Liver (tissue), 9 donors: ENCODE measurements around the gene CORO2B. TPM values are rescaled to one million over a fixed set of nuclear protein-coding genes. Genes with fewer than 3 reads are reported as not detected.

Source experiments
- DNase-seq: peaks from one replicate; pipeline ENCODE4 v3.0.0-alpha.2; 2017; ENCODE audit warnings: low spot score
- H3K27ac ChIP-seq, 2 donors: one replicate each; pipeline ENCODE4 v1.7.0; 2013; ENCODE audit warnings: inconsistent platforms in 2 of 2, low read length in 2 of 2, control low read depth in 1 of 2, low read depth in 1 of 2, mild to moderate bottlenecking in 1 of 2
- H3K27me3 ChIP-seq, 4 donors: one replicate each; pipeline versions ENCODE4 v1.6.1 to v1.7.0; 2013; ENCODE audit warnings: low read length in 3 of 4, inconsistent platforms in 1 of 4, mild to moderate bottlenecking in 1 of 4, moderate library complexity in 1 of 4; ENCODE audit not compliant: control insufficient read depth in 4 of 4, insufficient read depth in 4 of 4
- H3K36me3 ChIP-seq, 4 donors: one replicate each; pipeline versions ENCODE4 v1.6.1 to v1.7.0; 2013; ENCODE audit warnings: low read length in 3 of 4, mild to moderate bottlenecking in 3 of 4, low read depth in 1 of 4, moderate library complexity in 1 of 4; ENCODE audit not compliant: control insufficient read depth in 4 of 4, insufficient read depth in 3 of 4
- H3K4me1 ChIP-seq, 4 donors: one replicate each; pipeline versions ENCODE4 v1.6.1 to v1.7.0; 2013; ENCODE audit warnings: low read length in 3 of 4, mild to moderate bottlenecking in 3 of 4, moderate library complexity in 1 of 4; ENCODE audit not compliant: control insufficient read depth in 4 of 4, insufficient read depth in 4 of 4
- H3K4me3 ChIP-seq, 3 donors: one replicate each; pipeline versions ENCODE4 v1.6.1 to v1.7.0; 2013; ENCODE audit warnings: low read length in 3 of 3, control low read depth in 1 of 3, low read depth in 1 of 3, mild to moderate bottlenecking in 1 of 3
- H3K9ac ChIP-seq, 2 donors: one replicate each; pipeline ENCODE4 v1.7.0; 2013; ENCODE audit warnings: low read length in 2 of 2, mild to moderate bottlenecking in 2 of 2, moderate library complexity in 2 of 2, control low read depth in 1 of 2, low read depth in 1 of 2
- H3K9me3 ChIP-seq, 4 donors: one replicate each; pipeline versions ENCODE4 v1.6.1 to v1.7.0; 2013; ENCODE audit warnings: low read length in 3 of 4; ENCODE audit not compliant: control insufficient read depth in 4 of 4
- ATF3 ChIP-seq: IDR thresholded peaks from 2 replicates; pipeline ENCODE4 v1.6.1; 2016; ENCODE audit warnings: antibody characterized with exemption
- CTCF ChIP-seq: fragments of 150-350 bp; IDR thresholded peaks from 2 replicates; pipeline ENCODE4 v1.5.1; 2017; ENCODE audit warnings: improper control_type of control experiment, low read depth, low read length; ENCODE audit not compliant: missing input control
- FOXA1 ChIP-seq: IDR thresholded peaks from 2 replicates; pipeline ENCODE4 v1.6.1; 2016; ENCODE audit warnings: antibody characterized with exemption
- FOXA2 ChIP-seq: IDR thresholded peaks from 2 replicates; pipeline ENCODE4 v1.6.1; 2016; ENCODE audit warnings: antibody characterized with exemption
- GABPA ChIP-seq, 2 donors: IDR thresholded peaks in 1 of 2; conservative IDR thresholded peaks in 1 of 2; 2 replicates each; pipeline ENCODE4 v1.6.1; 2016; ENCODE audit warnings: antibody characterized with exemption in 2 of 2, mild to moderate bottlenecking in 1 of 2, moderate library complexity in 1 of 2
- HNF4A ChIP-seq, 2 donors: conservative IDR thresholded peaks; 2 replicates each; pipeline ENCODE4 v1.6.1; 2016; ENCODE audit warnings: antibody characterized with exemption in 2 of 2, mild to moderate bottlenecking in 2 of 2
- HNF4G ChIP-seq: IDR thresholded peaks from 2 replicates; pipeline ENCODE4 v1.6.1; 2016; ENCODE audit warnings: antibody characterized with exemption
- JUND ChIP-seq, 2 donors: IDR thresholded peaks; 2 replicates each; pipeline ENCODE4 v1.6.1; 2016; ENCODE audit warnings: antibody characterized with exemption in 2 of 2
- NR2F2 ChIP-seq: IDR thresholded peaks from 2 replicates; pipeline ENCODE4 v1.6.1; 2016; ENCODE audit warnings: antibody characterized with exemption
- REST ChIP-seq: IDR thresholded peaks from 2 replicates; pipeline ENCODE4 v1.6.1; 2016; ENCODE audit warnings: antibody characterized with exemption, mild to moderate bottlenecking
- RXRA ChIP-seq, 2 donors: IDR thresholded peaks; 2 replicates each; pipeline ENCODE4 v1.6.1; 2017 to 2018; ENCODE audit warnings: antibody characterized with exemption in 2 of 2, mild to moderate bottlenecking in 1 of 2
- SP1 ChIP-seq: IDR thresholded peaks from 2 replicates; pipeline ENCODE4 v1.6.1; 2018; ENCODE audit warnings: antibody characterized with exemption, mild to moderate bottlenecking
- TAF1 ChIP-seq: conservative IDR thresholded peaks from 2 replicates; pipeline ENCODE4 v1.6.1; 2016; ENCODE audit warnings: antibody characterized with exemption, mild to moderate bottlenecking
- YY1 ChIP-seq: IDR thresholded peaks from 2 replicates; pipeline ENCODE4 v1.6.1; 2016; ENCODE audit warnings: antibody characterized with exemption, mild to moderate bottlenecking
- ZBTB33 ChIP-seq: IDR thresholded peaks from 2 replicates; pipeline ENCODE4 v1.6.1; 2016; ENCODE audit warnings: antibody characterized with exemption
- WGBS: extraction: QIAGEN DNeasy Blood & Tissue Kit; methylation state at CpG from one replicate; pipeline ENCODE4 v1.1.7; 2013; 5-methylcytosine and 5-hydroxymethylcytosine counted together
- polyA plus RNA-seq, 2 donors: library from polyadenylated mRNA; stranded (reverse) in 1 of 2; unstranded in 1 of 2; fragments of 200-250 nt in 1 of 2; fragments of >200 nt in 1 of 2; fragmentation: Nextera tagmentation in 1 of 2; extraction: Ambion mirVana in 1 of 2; gene quantifications; one replicate each; pipeline versions ENCODE4 v1.2.1 to v1.2.3, GENCODE V29; 2013 to 2015
- total RNA-seq, 2 donors: library from RNA; depleted of rRNA; stranded (reverse); fragments of >200 nt; gene quantifications; one replicate each; pipeline ENCODE4 v1.2.3, GENCODE V29; 2014
- donor health status: healthy.
- donor health status: healthy.
- donor health status: healthy.
- donor health status: healthy.
- donor health status: healthy.

CORO2B gene
- total and polyA plus RNA-seq, 4 donors: 0.15 to 0.65 (median 0.52) TPM

GRCh38 chr15:68627995-68628394, 49.2 kb downstream of the CORO2B start:
- 91% methylated on average over 2 of the region's 2 CpGs for WGBS
- no peak for DNase-seq
- peaks cover 0 to 3% (median 0%) of the 10 kb centered on the region in 4 donors for H3K27me3 ChIP-seq
- no peak for TF ChIP-seq YY1
- TF ChIP-seq JUND (IDR thresholded peaks at IDR 0.05): no peak
- no peak for TF ChIP-seq ZBTB33
- TF ChIP-seq HNF4A (conservative IDR thresholded peaks at IDR 0.05): no peak
- TF ChIP-seq FOXA1: no peak
- no peak for TF ChIP-seq CTCF
- no peak for TF ChIP-seq HNF4G
- no peak for TF ChIP-seq REST
- no peak for TF ChIP-seq ATF3
- TF ChIP-seq NR2F2: no peak
- TF ChIP-seq TAF1: no peak
- TF ChIP-seq SP1: no peak
- TF ChIP-seq FOXA2: no peak
- TF ChIP-seq GABPA (IDR thresholded peaks at IDR 0.05 in 1 of 2, conservative IDR thresholded peaks at IDR 0.05 in 1 of 2): no peak
- no peak overlapping the region for H3K4me3 ChIP-seq
- no peak overlapping the region for H3K9ac ChIP-seq
- H3K4me1 ChIP-seq: no peaks in the 10 kb centered on the region
- H3K9me3 ChIP-seq: no peaks in the 10 kb centered on the region
- H3K27ac ChIP-seq: no peak overlapping the region
- no peaks in the 10 kb centered on the region for H3K36me3 ChIP-seq

- no peak overlapping the region for H3K4me3 ChIP-seq
- DNase-seq: no peak
- H3K36me3 ChIP-seq: no peaks in the 10 kb centered on the region
- peaks cover 0 to 3% (median 0%) of the 10 kb centered on the region in 4 donors for H3K27me3 ChIP-seq
- H3K9ac ChIP-seq: no peak overlapping the region
- TF ChIP-seq FOXA1 (no peak), NR2F2 (peak; percentile 60), RXRA (IDR thresholded peaks at IDR 0.05) (peak; percentile 45 to 62), FOXA2 (no peak)
- no peaks in the 10 kb centered on the region for H3K9me3 ChIP-seq
- 63% methylated on average over 8 of the region's 8 CpGs for WGBS
- H3K4me1 ChIP-seq: no peaks in the 10 kb centered on the region
- H3K27ac ChIP-seq: no peak overlapping the region
These were observed 50.9 kb downstream of the CORO2B start for GRCh38 chr15:68629519-68630210.
